ENCODE data around the gene PDHA1. TPM values are rescaled to one million over a fixed set of nuclear protein-coding genes. Genes with fewer than 3 reads are reported as not detected.

The PDHA1 gene
- total RNA-seq, 1 donor from 2014 or later, result 147 TPM

GRCh38 chrX:19361701-19362100 lies 18.0 kb downstream of the PDHA1 start:
- H3K27ac Mint-ChIP-seq, result no peak overlapping the region
- Histone ChIP-seq H3F3A (ENCODE audit: low read depth) (no peaks in the 10 kb centered on the region), H3K27me3 (no peaks in the 10 kb centered on the region), H3K4me2 (no peak overlapping the region), H4K20me1 (ENCODE audit: low read depth) (no peaks in the 10 kb centered on the region), H3K4me1 (no peaks in the 10 kb centered on the region), H2AFZ (replicated peaks) (no peak overlapping the region), H3K27ac (no peak overlapping the region), H3K36me3 (no peaks in the 10 kb centered on the region), H3K9me3 (ENCODE audit: low read depth) (no peaks in the 10 kb centered on the region), H3K79me2 (ENCODE audit: low read depth) (no peaks in the 10 kb centered on the region), H3K9ac (no peak overlapping the region), H3K4me3 (no peak overlapping the region)
- TF ChIP-seq EZH2phosphoT487 (IDR thresholded peaks at IDR 0.05) (no peak), EZH2 (IDR thresholded peaks at IDR 0.05) (no peak), CTCF (IDR thresholded peaks at IDR 0.05) (no peak)
- no peaks in the 10 kb centered on the region for H3K4me1 Mint-ChIP-seq
- no peak for DNase-seq (ENCODE audit: low spot score)
- H3K36me3 Mint-ChIP-seq, result peaks cover 7% of the 10 kb centered on the region
- H3K4me3 Mint-ChIP-seq, result no peak overlapping the region
- H3K9me3 Mint-ChIP-seq, result peaks cover 4% of the 10 kb centered on the region
- no peaks in the 10 kb centered on the region for H3K27me3 Mint-ChIP-seq (ENCODE audit: insufficient read depth, low read depth)

GRCh38 chrX:19368576-19368975 lies 24.8 kb downstream of the PDHA1 start:
- H3K4me1 ChIP-seq, result no peaks in the 10 kb centered on the region
- peaks cover 5% of the 10 kb centered on the region for H3K4me1 Mint-ChIP-seq
- no peak overlapping the region for H3K27ac Mint-ChIP-seq
- peaks cover 17% of the 10 kb centered on the region for H3K9me3 Mint-ChIP-seq
- no peak overlapping the region for H2AFZ ChIP-seq (replicated peaks)
- no peak overlapping the region for H3K4me3 Mint-ChIP-seq
- H3K27me3 Mint-ChIP-seq (ENCODE audit: insufficient read depth, low read depth), result peaks cover 5% of the 10 kb centered on the region
- no peak for DNase-seq (ENCODE audit: low spot score)
- H3K9ac ChIP-seq, result no peak overlapping the region
- H3K36me3 ChIP-seq, result no peaks in the 10 kb centered on the region
- peaks cover 2% of the 10 kb centered on the region for H3K36me3 Mint-ChIP-seq
- no peak overlapping the region for H3K4me2 ChIP-seq
- no peak overlapping the region for H3K27ac ChIP-seq
- no peaks in the 10 kb centered on the region for H3K79me2 ChIP-seq (ENCODE audit: low read depth)
- no peaks in the 10 kb centered on the region for H4K20me1 ChIP-seq (ENCODE audit: low read depth)
- no peaks in the 10 kb centered on the region for H3F3A ChIP-seq (ENCODE audit: low read depth)
- H3K4me3 ChIP-seq, result no peak overlapping the region
- TF ChIP-seq EZH2 (IDR thresholded peaks at IDR 0.05) (no peak), EZH2phosphoT487 (IDR thresholded peaks at IDR 0.05) (no peak), CTCF (IDR thresholded peaks at IDR 0.05) (no peak)
- no peaks in the 10 kb centered on the region for H3K9me3 ChIP-seq (ENCODE audit: low read depth)
- H3K27me3 ChIP-seq, result peaks cover 3% of the 10 kb centered on the region

GRCh38 chrX:19370061-19370460 lies 26.3 kb downstream of the PDHA1 start:
- TF ChIP-seq CTCF (IDR thresholded peaks at IDR 0.05) (no peak), EZH2phosphoT487 (IDR thresholded peaks at IDR 0.05) (no peak), EZH2 (IDR thresholded peaks at IDR 0.05) (no peak)
- Histone ChIP-seq H2AFZ (replicated peaks) (no peak overlapping the region), H3K36me3 (no peaks in the 10 kb centered on the region), H3K4me2 (no peak overlapping the region), H3K4me1 (no peaks in the 10 kb centered on the region), H3K4me3 (no peak overlapping the region), H3F3A (ENCODE audit: low read depth) (no peaks in the 10 kb centered on the region), H3K27me3 (peaks cover 12% of the 10 kb centered on the region), H3K9me3 (ENCODE audit: low read depth) (no peaks in the 10 kb centered on the region), H3K27ac (no peak overlapping the region), H3K9ac (no peak overlapping the region), H3K79me2 (ENCODE audit: low read depth) (no peaks in the 10 kb centered on the region), H4K20me1 (ENCODE audit: low read depth) (no peaks in the 10 kb centered on the region)
- no peak for DNase-seq (ENCODE audit: low spot score)
- no peak overlapping the region for H3K27ac Mint-ChIP-seq
- no peak overlapping the region for H3K4me3 Mint-ChIP-seq
- peaks cover 17% of the 10 kb centered on the region for H3K9me3 Mint-ChIP-seq
- H3K4me1 Mint-ChIP-seq, result peaks cover 5% of the 10 kb centered on the region
- peaks cover 5% of the 10 kb centered on the region for H3K27me3 Mint-ChIP-seq (ENCODE audit: insufficient read depth, low read depth)
- H3K36me3 Mint-ChIP-seq, result no peaks in the 10 kb centered on the region

Measured in neural progenitor cell (in vitro differentiated cells).